CD14-positive monocyte (primary cell): ENCODE data around the gene CYP4F2. TPM values are rescaled to one million over a fixed set of nuclear protein-coding genes. Genes with fewer than 3 reads are reported as not detected.
"Not testable (repeated sequence)": the region's sequence is repeated elsewhere in the genome, so short reads cannot be mapped to it uniquely, and the experiment has no call there.

Experiments used
- DNase-seq, 3 donors: peaks; one replicate each; pipeline ENCODE4 v3.0.0-alpha.2; 2011 to 2022
- H2AFZ ChIP-seq: 2 replicates; pipeline ENCODE4 v1.6.0; 2012; ENCODE audit warnings: mild to moderate bottlenecking, low read depth, low read length, inconsistent platforms; ENCODE audit not compliant: insufficient read depth, poor library complexity, severe bottlenecking
- H3K27ac ChIP-seq, 2 donors: 1 replicate in 1 of 2; 2 replicates in 1 of 2; pipeline ENCODE4 v1.5.1; 2012 to 2013; ENCODE audit warnings: low read length in 2 of 2, control low read depth in 1 of 2, inconsistent platforms in 1 of 2, low read depth in 1 of 2, mild to moderate bottlenecking in 1 of 2
- H3K27me3 ChIP-seq, 2 donors: one replicate each; pipeline versions ENCODE4 v1.6.0 to v1.6.1; 2011 to 2013; ENCODE audit warnings: low read length in 2 of 2; ENCODE audit not compliant: control insufficient read depth in 2 of 2, insufficient read depth in 2 of 2
- H3K36me3 ChIP-seq, 2 donors: replicated peaks in 1 of 2; 1 replicate in 1 of 2; 2 replicates in 1 of 2; pipeline versions ENCODE4 v1.5.1 to v1.6.1; 2012 to 2013; ENCODE audit warnings: low read length in 2 of 2, control low read depth in 1 of 2, inconsistent platforms in 1 of 2, mild to moderate bottlenecking in 1 of 2; ENCODE audit not compliant: insufficient read depth in 2 of 2, control insufficient read depth in 1 of 2
- H3K4me1 ChIP-seq, 2 donors: 1 replicate in 1 of 2; 2 replicates in 1 of 2; pipeline versions ENCODE4 v1.5.1 to v1.6.1; 2012 to 2013; ENCODE audit warnings: low read length in 2 of 2, control low read depth in 1 of 2, inconsistent platforms in 1 of 2, mild to moderate bottlenecking in 1 of 2, moderate library complexity in 1 of 2; ENCODE audit not compliant: insufficient read depth in 2 of 2, control insufficient read depth in 1 of 2
- H3K4me2 ChIP-seq: replicated peaks from 2 replicates; pipeline ENCODE3; 2012; ENCODE audit warnings: low read length, moderate library complexity, mild to moderate bottlenecking; ENCODE audit not compliant: poor library complexity, severe bottlenecking; ENCODE audit errors: extremely low read depth
- H3K4me3 ChIP-seq, 3 experiments: fragments of 200-600 bp in 1 of 3; sonication (generic) in 1 of 3; replicated peaks in 1 of 3; 1 replicate in 2 of 3; 2 replicates in 1 of 3; pipeline ENCODE4 v1.5.1; 2011 to 2013; ENCODE audit warnings: low read length in 3 of 3, mild to moderate bottlenecking in 3 of 3, control low read depth in 2 of 3, low read depth in 2 of 3, inconsistent platforms in 1 of 3, moderate library complexity in 1 of 3
- H3K79me2 ChIP-seq: 2 replicates; pipeline ENCODE4 v1.6.0; 2012; ENCODE audit warnings: mild to moderate bottlenecking, control low read depth, inconsistent platforms, low read length, moderate library complexity; ENCODE audit not compliant: insufficient read depth
- H3K9ac ChIP-seq: 2 replicates; pipeline ENCODE4 v1.6.0; 2017; ENCODE audit warnings: low read length, mild to moderate bottlenecking; ENCODE audit not compliant: insufficient read depth, poor library complexity, severe bottlenecking
- H3K9me3 ChIP-seq, 2 donors: replicated peaks in 1 of 2; 1 replicate in 1 of 2; 2 replicates in 1 of 2; pipeline versions ENCODE4 v1.5.1 to v1.6.1; 2012 to 2013; ENCODE audit warnings: low read length in 2 of 2, control low read depth in 1 of 2; ENCODE audit not compliant: control insufficient read depth in 1 of 2, insufficient read depth in 1 of 2
- H4K20me1 ChIP-seq: 2 replicates; pipeline ENCODE4 v1.6.0; 2012; ENCODE audit warnings: mild to moderate bottlenecking, low read length, control low read depth, moderate library complexity; ENCODE audit not compliant: insufficient read depth
- H3K27ac Mint-ChIP-seq, 7 donors: one replicate each; pipeline ENCODE4 v1.8.0; 2020; ENCODE audit warnings: mild to moderate bottlenecking in 7 of 7, mixed read lengths in 7 of 7, moderate library complexity in 6 of 7, inconsistent platforms in 2 of 7
- H3K27me3 Mint-ChIP-seq, 3 donors: one replicate each; pipeline ENCODE4 v1.8.0; 2021 to 2022; ENCODE audit warnings: low read depth in 3 of 3, mild to moderate bottlenecking in 3 of 3, mixed read lengths in 3 of 3, moderate library complexity in 3 of 3, inconsistent platforms in 1 of 3
- H3K36me3 Mint-ChIP-seq, 2 donors: one replicate each; pipeline ENCODE4 v1.8.0; 2020; ENCODE audit warnings: mixed read lengths in 2 of 2, inconsistent platforms in 1 of 2, mild to moderate bottlenecking in 1 of 2
- H3K4me1 Mint-ChIP-seq: one replicate; pipeline ENCODE4 v1.8.0; 2020; ENCODE audit warnings: mild to moderate bottlenecking, mixed read lengths
- H3K4me3 Mint-ChIP-seq, 2 donors: one replicate each; pipeline ENCODE4 v1.8.0; 2020; ENCODE audit warnings: mild to moderate bottlenecking in 2 of 2, mixed read lengths in 2 of 2, moderate library complexity in 1 of 2
- H3K9me3 Mint-ChIP-seq, 7 donors: one replicate each; pipeline ENCODE4 v1.8.0; 2020 to 2022; ENCODE audit warnings: mixed read lengths in 7 of 7, mild to moderate bottlenecking in 6 of 7, moderate library complexity in 6 of 7, inconsistent platforms in 2 of 7
- WGBS: methylation state at CpG from one replicate; pipeline ENCODE4 v1.1.5; 2013; ENCODE audit warnings: missing lambda C conversion rate; ENCODE audit not compliant: insufficient coverage; 5-methylcytosine and 5-hydroxymethylcytosine counted together
- intact Hi-C, 2 donors: fragments of 100-400 bp; cut with micrococcal nuclease; formaldehyde crosslinking; loops; one replicate each; pipeline versions ENCODE4 v1.15.0 to v1.15.1; 2023
- polyA plus RNA-seq, 3 donors: library from polyadenylated mRNA; depleted of rRNA in 1 of 3; unstranded in 2 of 3; stranded (reverse) in 1 of 3; fragments of 300-500 nt in 2 of 3; fragments of >200 nt in 1 of 3; fragmentation: Illumina TruSeq in 2 of 3; gene quantifications; 1 replicate in 2 of 3; 2 replicates in 1 of 3; pipeline ENCODE4 v1.2.3, GENCODE V29; 2012 to 2021
- TF ChIP-seq, protein P1 (sequence below): fragments of 200-600 bp; IDR thresholded peaks from one replicate; pipeline ENCODE4 v1.8.0; 2022; ENCODE audit warnings: antibody characterized with exemption, mild to moderate bottlenecking

CYP4F2 gene
- polyA plus RNA-seq, 3 donors: not detected

DNA sequence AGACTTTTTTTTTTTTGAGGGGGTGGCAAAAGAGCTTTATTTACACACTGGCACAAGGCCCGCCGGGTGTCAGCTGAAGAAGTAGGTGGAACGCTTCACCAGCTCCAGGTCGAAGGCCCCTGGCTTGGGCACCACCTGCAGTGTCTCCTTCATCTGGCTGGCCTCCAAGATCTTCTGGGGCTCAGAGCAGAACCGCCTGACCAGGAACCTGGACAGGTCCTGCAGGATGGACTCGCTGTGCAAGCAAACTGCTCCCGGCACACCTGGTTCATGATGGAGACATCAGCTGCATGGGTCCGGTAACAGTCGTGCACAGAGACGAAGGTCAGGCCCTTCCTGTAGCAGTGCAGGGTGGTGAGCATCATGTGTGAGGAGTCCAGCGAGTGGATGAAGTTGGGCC lies 4.4 kb upstream of the CYP4F2 start:
- no peaks in the 10 kb centered on the region for H3K36me3 Mint-ChIP-seq
- H3K27ac ChIP-seq: no peak overlapping the region
- peaks cover 3 to 6% of the 10 kb centered on the region in 2 donors for H3K4me1 ChIP-seq
- TF ChIP-seq, protein P1, sequence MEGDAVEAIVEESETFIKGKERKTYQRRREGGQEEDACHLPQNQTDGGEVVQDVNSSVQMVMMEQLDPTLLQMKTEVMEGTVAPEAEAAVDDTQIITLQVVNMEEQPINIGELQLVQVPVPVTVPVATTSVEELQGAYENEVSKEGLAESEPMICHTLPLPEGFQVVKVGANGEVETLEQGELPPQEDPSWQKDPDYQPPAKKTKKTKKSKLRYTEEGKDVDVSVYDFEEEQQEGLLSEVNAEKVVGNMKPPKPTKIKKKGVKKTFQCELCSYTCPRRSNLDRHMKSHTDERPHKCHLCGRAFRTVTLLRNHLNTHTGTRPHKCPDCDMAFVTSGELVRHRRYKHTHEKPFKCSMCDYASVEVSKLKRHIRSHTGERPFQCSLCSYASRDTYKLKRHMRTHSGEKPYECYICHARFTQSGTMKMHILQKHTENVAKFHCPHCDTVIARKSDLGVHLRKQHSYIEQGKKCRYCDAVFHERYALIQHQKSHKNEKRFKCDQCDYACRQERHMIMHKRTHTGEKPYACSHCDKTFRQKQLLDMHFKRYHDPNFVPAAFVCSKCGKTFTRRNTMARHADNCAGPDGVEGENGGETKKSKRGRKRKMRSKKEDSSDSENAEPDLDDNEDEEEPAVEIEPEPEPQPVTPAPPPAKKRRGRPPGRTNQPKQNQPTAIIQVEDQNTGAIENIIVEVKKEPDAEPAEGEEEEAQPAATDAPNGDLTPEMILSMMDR: no peak
- peaks cover 4 to 22% (median 16%) of the 10 kb centered on the region in 7 donors for H3K9me3 Mint-ChIP-seq
- H3K9me3 ChIP-seq: no peaks in the 10 kb centered on the region
- H3K4me1 Mint-ChIP-seq: peaks cover 19% of the 10 kb centered on the region
- no peaks in the 10 kb centered on the region for H3K36me3 ChIP-seq
- H3K27ac Mint-ChIP-seq: no peak overlapping the region
- H3K4me2 ChIP-seq: no peak overlapping the region
- no peak overlapping the region for H3K9ac ChIP-seq
- intact Hi-C loops: no loop called here
- no peak overlapping the region for H2AFZ ChIP-seq
- no peaks in the 10 kb centered on the region for H3K27me3 ChIP-seq
- no peaks in the 10 kb centered on the region for H3K79me2 ChIP-seq
- H3K4me3 Mint-ChIP-seq: no peak overlapping the region
- no peak overlapping the region for H3K4me3 ChIP-seq
- H3K27me3 Mint-ChIP-seq: peaks cover 0 to 18% (median 9%) of the 10 kb centered on the region in 3 donors
- DNase-seq: no peak
- no peaks in the 10 kb centered on the region for H4K20me1 ChIP-seq
- WGBS: 97% methylated on average over 10 of the region's 11 CpGs

DNA sequence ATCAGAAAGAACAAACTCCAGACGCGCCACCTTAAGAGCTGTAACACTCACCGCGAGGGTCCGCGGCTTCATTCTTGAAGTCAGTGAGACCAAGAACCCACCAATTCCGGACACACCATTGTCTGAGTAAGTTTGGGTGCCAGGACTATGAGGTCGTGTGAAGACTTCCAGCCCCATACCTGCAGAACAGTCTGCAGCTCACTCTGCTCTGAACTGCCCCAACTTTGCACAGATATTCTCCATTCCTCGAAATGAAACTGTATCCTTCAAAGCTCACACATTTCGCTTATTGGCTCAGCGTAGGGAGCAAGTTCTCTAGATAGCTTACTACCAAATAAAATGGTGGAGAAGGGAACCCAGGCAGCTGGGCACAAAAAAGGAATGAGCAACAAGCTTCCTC lies 2.6 kb upstream of the CYP4F2 start:
- no peak overlapping the region for H3K4me3 ChIP-seq
- intact Hi-C loops: no loop called here
- H3K4me1 Mint-ChIP-seq: peaks cover 15% of the 10 kb centered on the region
- H3K4me2 ChIP-seq: no peak overlapping the region
- H3K27me3 ChIP-seq: no peaks in the 10 kb centered on the region
- peak overlapping the region in 1 of 7 donors; percentile 72 for H3K27ac Mint-ChIP-seq
- no peak overlapping the region for H3K9ac ChIP-seq
- WGBS: 50% methylated on average over 1 of the region's 11 CpGs
- TF ChIP-seq, protein P1: no peak
- peaks cover 3 to 6% of the 10 kb centered on the region in 2 donors for H3K4me1 ChIP-seq
- no peak overlapping the region for H2AFZ ChIP-seq
- H3K4me3 Mint-ChIP-seq: peak overlapping the region; percentile 79 to 95
- H3K27me3 Mint-ChIP-seq: peaks cover 0 to 17% (median 9%) of the 10 kb centered on the region in 3 donors
- no peaks in the 10 kb centered on the region for H3K79me2 ChIP-seq
- H3K27ac ChIP-seq: no peak overlapping the region
- peaks cover 4 to 20% (median 15%) of the 10 kb centered on the region in 7 donors for H3K9me3 Mint-ChIP-seq
- no peaks in the 10 kb centered on the region for H3K36me3 ChIP-seq
- DNase-seq: no peak
- no peaks in the 10 kb centered on the region for H3K36me3 Mint-ChIP-seq
- H3K9me3 ChIP-seq: no peaks in the 10 kb centered on the region
- H4K20me1 ChIP-seq: no peaks in the 10 kb centered on the region

DNA sequence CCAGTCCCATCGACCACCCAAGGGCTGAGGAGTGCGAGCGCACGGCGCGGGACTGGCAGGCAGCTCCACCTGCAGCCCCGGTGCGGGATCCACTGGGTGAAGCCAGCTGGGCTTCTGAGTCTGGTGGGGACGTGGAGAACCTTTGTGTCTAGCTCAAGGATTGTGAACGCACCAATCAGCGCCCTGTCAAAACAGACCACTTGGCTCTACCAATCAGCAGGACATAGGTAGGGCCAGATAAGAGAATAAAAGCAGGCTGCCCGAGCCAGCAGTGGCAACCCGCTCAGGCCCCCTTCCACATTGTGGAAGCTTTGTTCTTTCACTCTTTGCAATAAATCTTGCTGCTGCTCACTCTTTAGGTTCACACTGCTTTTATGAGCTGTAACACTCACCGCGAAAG lies 2.2 kb upstream of the CYP4F2 start:
- H3K36me3 ChIP-seq, H4K20me1 ChIP-seq, H3K79me2 ChIP-seq, H3K4me3 ChIP-seq, H3K4me2 ChIP-seq, H3K9me3 ChIP-seq, H3K27ac ChIP-seq, H3K27me3 ChIP-seq, intact Hi-C loops, H2AFZ ChIP-seq, H3K36me3 Mint-ChIP-seq, DNase-seq, H3K9ac ChIP-seq, H3K4me1 ChIP-seq: not testable (repeated sequence)
- Mint-ChIP-seq H3K27ac (peak overlapping the region in 1 of 7 donors; percentile 72), H3K4me1 (peaks cover 15% of the 10 kb centered on the region), H3K4me3 (peak overlapping the region; percentile 79 to 95), H3K9me3 (peaks cover 4 to 20% (median 15%) of the 10 kb centered on the region in 7 donors), H3K27me3 (peaks cover 0 to 17% (median 9%) of the 10 kb centered on the region in 3 donors)
- no CpG with 5 or more reads among the region's 15 CpGs for WGBS
